Measurements from ENCODE around the gene NUDT6.
"Not testable (repeated sequence)": the region's sequence is repeated elsewhere in the genome, so short reads cannot be mapped to it uniquely, and the experiment has no call there.

Gene NUDT6

DNA sequence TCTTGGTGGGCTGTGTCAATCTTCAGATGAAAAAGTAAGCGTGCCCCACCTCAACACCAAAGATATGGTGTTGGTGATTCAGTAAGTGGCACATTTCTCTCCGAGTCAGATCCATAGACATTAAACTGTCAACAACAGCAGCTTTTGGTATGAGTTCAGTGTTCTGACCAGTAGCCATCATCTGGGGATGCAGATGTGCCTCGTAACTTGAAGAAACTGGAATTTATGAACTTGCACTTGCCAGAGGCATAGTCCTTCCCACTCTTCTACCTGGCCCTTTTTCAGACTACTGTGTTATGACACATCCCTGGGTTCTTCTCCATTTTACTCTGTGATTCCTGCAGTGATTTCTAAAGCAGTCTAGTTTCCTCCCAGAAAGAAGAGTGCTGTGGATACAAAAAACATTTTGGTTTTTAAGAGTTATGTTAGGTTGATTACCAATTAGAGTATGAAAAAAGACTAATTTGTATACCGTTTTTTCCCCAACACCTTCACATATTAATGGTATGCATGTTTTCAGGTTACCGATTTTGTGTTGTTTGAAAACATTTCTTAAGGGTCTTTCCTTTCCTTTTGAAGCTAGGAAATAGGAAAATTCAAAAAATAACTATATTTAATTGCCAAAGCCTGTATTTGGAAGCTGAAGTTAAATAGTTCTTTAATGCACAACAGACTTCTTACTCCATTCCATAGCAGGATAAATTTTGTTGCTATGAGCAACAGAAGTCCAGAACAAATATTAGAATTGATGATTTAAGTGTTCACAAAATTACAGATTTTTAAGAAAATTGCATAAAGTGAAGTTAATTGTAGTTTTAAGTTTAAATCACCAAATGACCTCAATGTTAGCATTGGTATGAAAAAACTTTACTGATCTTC lies 39.3 kb downstream of the NUDT6 start:
- Histone ChIP-seq H3K4me3 (ENCODE audit: low read length in 2 of 2) (no peak overlapping the region), H3K27me3 (ENCODE audit: control insufficient read depth in 2 of 2, insufficient read depth in 2 of 2, low read length in 2 of 2) (no peaks in the 10 kb centered on the region), H3K9ac (ENCODE audit: low read depth in 1 of 2, low read length in 2 of 2) (no peak overlapping the region), H3K4me1 (ENCODE audit: control insufficient read depth in 2 of 2, insufficient read depth in 2 of 2, low read length in 2 of 2) (no peaks in the 10 kb centered on the region), H3K27ac (ENCODE audit: low read depth in 2 of 2, low read length in 2 of 2) (no peak overlapping the region), H3K9me3 (ENCODE audit: control insufficient read depth in 2 of 2, low read length in 2 of 2) (no peaks in the 10 kb centered on the region), H3K36me3 (ENCODE audit: control insufficient read depth in 2 of 2, insufficient read depth in 2 of 2, low read length in 2 of 2) (no peaks in the 10 kb centered on the region)

DNA sequence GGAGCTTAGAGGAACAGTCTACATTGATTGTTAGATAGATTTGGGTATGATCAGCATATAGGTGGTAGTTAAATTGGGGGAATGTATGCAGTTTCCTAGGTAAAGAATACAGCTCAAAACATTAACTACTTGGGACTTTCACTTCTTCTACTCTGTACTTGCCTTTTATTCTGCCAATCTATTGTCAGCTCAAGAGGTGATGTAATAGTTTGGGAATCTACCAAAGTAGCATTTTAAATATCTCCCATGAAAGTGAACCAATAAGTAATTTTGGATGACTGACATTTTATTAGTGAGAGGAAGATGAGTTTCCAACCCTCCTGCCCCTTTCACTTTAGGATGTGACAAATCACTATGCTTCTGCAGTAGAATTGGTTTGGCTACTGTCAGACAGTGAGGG lies 43.4 kb downstream of the NUDT6 start:
- Histone ChIP-seq H3K36me3 (ENCODE audit: control insufficient read depth in 2 of 2, insufficient read depth in 2 of 2, low read length in 2 of 2) (no peaks in the 10 kb centered on the region), H3K9ac (ENCODE audit: low read depth in 1 of 2, low read length in 2 of 2) (no peak overlapping the region), H3K9me3 (ENCODE audit: control insufficient read depth in 2 of 2, low read length in 2 of 2) (no peaks in the 10 kb centered on the region), H3K4me1 (ENCODE audit: control insufficient read depth in 2 of 2, insufficient read depth in 2 of 2, low read length in 2 of 2) (no peaks in the 10 kb centered on the region), H3K4me3 (ENCODE audit: low read length in 2 of 2) (no peak overlapping the region), H3K27ac (ENCODE audit: low read depth in 2 of 2, low read length in 2 of 2) (no peak overlapping the region), H3K27me3 (ENCODE audit: control insufficient read depth in 2 of 2, insufficient read depth in 2 of 2, low read length in 2 of 2) (no peaks in the 10 kb centered on the region)

DNA sequence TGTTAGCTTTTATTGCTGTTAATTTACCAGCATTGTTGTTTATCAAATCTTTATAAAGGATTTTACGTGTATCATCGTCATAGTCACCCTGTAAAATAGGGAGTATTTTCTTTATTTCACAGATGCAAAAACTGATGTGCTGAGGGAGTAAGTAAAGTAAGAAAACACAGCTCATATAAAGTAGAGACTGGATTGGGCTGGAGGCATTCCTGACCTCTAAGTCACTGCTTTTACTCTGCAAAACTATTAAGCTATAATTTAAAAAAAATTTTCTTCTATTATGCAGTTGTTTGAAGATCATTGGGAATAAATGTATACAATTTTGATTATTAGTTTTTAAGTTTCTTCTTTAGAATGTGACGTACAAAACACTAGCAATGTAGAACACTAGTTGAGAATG lies 45.9 kb downstream of the NUDT6 start:
- H3K9ac ChIP-seq (ENCODE audit: low read depth in 1 of 2, low read length in 2 of 2) = no peak overlapping the region
- no peak overlapping the region for H3K4me3 ChIP-seq (ENCODE audit: low read length in 2 of 2)
- H3K27ac ChIP-seq (ENCODE audit: low read depth in 2 of 2, low read length in 2 of 2) = no peak overlapping the region
- H3K36me3 ChIP-seq (ENCODE audit: control insufficient read depth in 2 of 2, insufficient read depth in 2 of 2, low read length in 2 of 2) = no peaks in the 10 kb centered on the region
- no peaks in the 10 kb centered on the region for H3K9me3 ChIP-seq (ENCODE audit: control insufficient read depth in 2 of 2, low read length in 2 of 2)
- H3K27me3 ChIP-seq (ENCODE audit: control insufficient read depth in 2 of 2, insufficient read depth in 2 of 2, low read length in 2 of 2) = no peaks in the 10 kb centered on the region
- H3K4me1 ChIP-seq (ENCODE audit: control insufficient read depth in 2 of 2, insufficient read depth in 2 of 2, low read length in 2 of 2) = no peaks in the 10 kb centered on the region

DNA sequence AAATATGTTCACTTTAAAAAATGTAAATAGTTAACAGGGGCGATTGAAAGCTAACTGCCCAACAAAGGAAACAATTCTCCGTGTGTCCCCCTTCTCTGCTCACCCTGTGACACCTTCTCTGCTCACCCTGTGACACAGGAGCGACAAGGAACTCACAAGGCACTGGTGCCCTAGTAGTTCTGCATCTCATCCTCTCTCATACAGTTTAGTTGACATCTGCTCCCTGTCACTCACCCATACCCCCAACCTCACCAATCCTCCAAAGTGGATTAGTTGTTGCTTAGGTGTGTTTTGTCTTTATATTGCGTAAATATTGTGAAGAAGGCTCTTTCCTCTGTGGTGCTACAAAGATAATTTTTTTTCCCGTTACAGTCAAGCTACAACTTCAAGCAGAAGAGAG lies 46.4 kb downstream of the NUDT6 start:
- Histone ChIP-seq H3K9ac (ENCODE audit: low read depth in 1 of 2, low read length in 2 of 2) (no peak overlapping the region), H3K9me3 (ENCODE audit: control insufficient read depth in 2 of 2, low read length in 2 of 2) (no peaks in the 10 kb centered on the region), H3K4me3 (ENCODE audit: low read length in 2 of 2) (no peak overlapping the region), H3K36me3 (ENCODE audit: control insufficient read depth in 2 of 2, insufficient read depth in 2 of 2, low read length in 2 of 2) (no peaks in the 10 kb centered on the region), H3K4me1 (ENCODE audit: control insufficient read depth in 2 of 2, insufficient read depth in 2 of 2, low read length in 2 of 2) (no peaks in the 10 kb centered on the region), H3K27ac (ENCODE audit: low read depth in 2 of 2, low read length in 2 of 2) (no peak overlapping the region), H3K27me3 (ENCODE audit: control insufficient read depth in 2 of 2, insufficient read depth in 2 of 2, low read length in 2 of 2) (no peaks in the 10 kb centered on the region)

DNA sequence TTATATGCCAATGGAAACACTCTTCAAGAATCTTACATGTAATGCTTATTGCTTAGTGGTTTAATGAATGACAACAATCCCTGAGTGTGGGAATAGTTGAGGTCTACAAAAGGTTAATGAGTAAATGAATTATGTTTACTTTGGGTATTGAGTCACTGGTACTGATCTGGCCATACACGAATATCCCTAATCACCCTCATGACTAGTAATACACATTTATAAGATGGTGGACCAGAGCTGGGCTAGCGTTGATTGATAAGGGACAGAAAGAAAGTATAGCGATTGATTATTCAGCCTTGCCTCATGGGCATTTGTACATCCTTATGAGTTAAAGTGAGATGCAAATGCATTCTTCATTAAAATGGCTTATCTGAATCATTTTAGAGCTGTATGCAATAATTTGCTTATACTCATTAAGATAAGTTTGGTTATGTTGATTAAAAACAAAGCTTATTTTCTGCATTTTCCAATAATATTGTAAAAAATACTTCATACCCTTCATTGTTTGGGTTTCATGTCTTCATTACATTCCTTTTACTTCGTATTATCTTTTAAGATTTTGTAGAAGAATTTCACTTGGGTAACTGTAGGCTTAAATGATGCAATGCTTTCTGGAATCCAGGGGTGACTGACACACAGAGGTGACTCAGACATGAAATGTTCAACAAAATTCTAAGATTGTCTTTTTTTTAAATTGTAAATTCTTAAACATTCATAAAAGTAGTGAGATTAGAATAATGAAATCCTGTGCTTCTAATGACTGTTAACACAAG lies 48.4 kb downstream of the NUDT6 start:
- Histone ChIP-seq H3K27ac (ENCODE audit: low read depth in 2 of 2, low read length in 2 of 2) (no peak overlapping the region), H3K4me3 (ENCODE audit: low read length in 2 of 2) (no peak overlapping the region), H3K36me3 (ENCODE audit: control insufficient read depth in 2 of 2, insufficient read depth in 2 of 2, low read length in 2 of 2) (no peaks in the 10 kb centered on the region), H3K27me3 (ENCODE audit: control insufficient read depth in 2 of 2, insufficient read depth in 2 of 2, low read length in 2 of 2) (no peaks in the 10 kb centered on the region), H3K9ac (ENCODE audit: low read depth in 1 of 2, low read length in 2 of 2) (no peak overlapping the region), H3K4me1 (ENCODE audit: control insufficient read depth in 2 of 2, insufficient read depth in 2 of 2, low read length in 2 of 2) (no peaks in the 10 kb centered on the region), H3K9me3 (ENCODE audit: control insufficient read depth in 2 of 2, low read length in 2 of 2) (no peaks in the 10 kb centered on the region)

DNA sequence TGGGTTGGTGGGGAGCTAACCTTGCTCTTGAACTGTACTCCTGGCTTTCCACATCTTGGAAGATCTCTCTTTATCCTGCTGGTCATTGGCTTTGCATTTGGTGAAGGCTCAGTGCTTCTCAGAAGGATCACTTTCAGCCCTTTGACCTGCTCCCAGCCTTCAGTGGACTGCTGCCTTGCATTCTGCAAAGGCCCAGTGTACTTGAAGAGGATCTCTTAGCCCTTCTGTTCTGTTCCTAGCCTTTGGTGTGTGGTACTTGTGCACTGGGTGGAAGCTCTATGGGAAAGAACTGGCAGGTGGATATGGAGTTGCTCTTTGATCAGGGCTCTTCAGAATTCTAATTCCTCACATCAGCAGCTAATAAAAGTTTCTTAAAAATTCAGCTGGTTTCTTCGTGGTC lies 49.3 kb downstream of the NUDT6 start:
- no peaks in the 10 kb centered on the region for H3K27me3 ChIP-seq (ENCODE audit: control insufficient read depth in 2 of 2, insufficient read depth in 2 of 2, low read length in 2 of 2)
- H3K4me1 ChIP-seq (ENCODE audit: control insufficient read depth in 2 of 2, insufficient read depth in 2 of 2, low read length in 2 of 2) = no peaks in the 10 kb centered on the region
- no peak overlapping the region for H3K4me3 ChIP-seq (ENCODE audit: low read length in 2 of 2)
- no peaks in the 10 kb centered on the region for H3K9me3 ChIP-seq (ENCODE audit: control insufficient read depth in 2 of 2, low read length in 2 of 2)
- H3K36me3 ChIP-seq (ENCODE audit: control insufficient read depth in 2 of 2, insufficient read depth in 2 of 2, low read length in 2 of 2) = no peaks in the 10 kb centered on the region
- no peak overlapping the region for H3K27ac ChIP-seq (ENCODE audit: low read depth in 2 of 2, low read length in 2 of 2)
- no peak overlapping the region for H3K9ac ChIP-seq (ENCODE audit: low read depth in 1 of 2, low read length in 2 of 2)

DNA sequence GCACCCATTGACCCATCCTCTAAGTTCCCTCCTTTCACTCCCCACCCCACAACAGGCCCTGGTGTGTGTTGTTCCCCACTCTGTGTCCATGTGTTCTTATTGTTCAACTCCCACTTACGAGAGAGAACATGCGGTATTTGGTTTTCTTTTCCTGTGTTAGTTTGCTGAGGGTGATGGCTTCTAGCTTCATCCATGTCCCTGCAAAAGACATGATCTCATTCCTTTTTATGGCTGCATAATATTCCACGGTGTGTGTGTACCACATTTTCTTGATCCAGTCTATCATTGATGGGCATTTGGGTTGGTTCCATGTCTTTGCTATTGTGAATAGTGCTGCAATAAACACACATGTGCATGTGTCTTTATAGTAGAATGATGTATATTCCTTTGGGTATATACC lies 54.2 kb downstream of the NUDT6 start:
- not testable (repeated sequence) for H3K4me1 ChIP-seq (ENCODE audit: control insufficient read depth in 2 of 2, insufficient read depth in 2 of 2, low read length in 2 of 2); H3K36me3 ChIP-seq (ENCODE audit: control insufficient read depth in 2 of 2, insufficient read depth in 2 of 2, low read length in 2 of 2); H3K27ac ChIP-seq (ENCODE audit: low read depth in 2 of 2, low read length in 2 of 2); H3K27me3 ChIP-seq (ENCODE audit: control insufficient read depth in 2 of 2, insufficient read depth in 2 of 2, low read length in 2 of 2); H3K9me3 ChIP-seq (ENCODE audit: control insufficient read depth in 2 of 2, low read length in 2 of 2); H3K4me3 ChIP-seq (ENCODE audit: low read length in 2 of 2); H3K9ac ChIP-seq (ENCODE audit: low read depth in 1 of 2, low read length in 2 of 2)

DNA sequence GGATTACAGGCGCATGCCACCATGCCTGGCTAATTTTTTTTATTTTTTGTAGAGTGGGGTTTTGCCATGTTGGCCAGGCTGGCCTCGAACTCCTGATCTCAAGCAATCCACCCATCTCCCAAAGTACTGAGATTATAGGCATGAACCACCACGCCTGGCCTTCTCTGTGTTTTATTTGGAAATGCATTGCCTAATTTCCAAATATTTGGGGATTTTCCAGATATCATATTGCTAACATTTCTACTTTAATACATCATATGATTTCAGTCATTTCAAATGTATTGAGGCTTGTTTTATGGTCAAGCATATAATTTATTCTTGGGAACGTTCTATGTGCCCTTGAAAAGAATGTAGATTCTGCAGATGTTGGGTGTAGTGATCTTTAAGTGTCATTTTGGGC lies 57.0 kb downstream of the NUDT6 start:
- Histone ChIP-seq H3K27me3 (ENCODE audit: control insufficient read depth in 2 of 2, insufficient read depth in 2 of 2, low read length in 2 of 2) (no peaks in the 10 kb centered on the region), H3K4me1 (ENCODE audit: control insufficient read depth in 2 of 2, insufficient read depth in 2 of 2, low read length in 2 of 2) (no peaks in the 10 kb centered on the region), H3K4me3 (ENCODE audit: low read length in 2 of 2) (no peak overlapping the region), H3K36me3 (ENCODE audit: control insufficient read depth in 2 of 2, insufficient read depth in 2 of 2, low read length in 2 of 2) (no peaks in the 10 kb centered on the region), H3K9ac (ENCODE audit: low read depth in 1 of 2, low read length in 2 of 2) (no peak overlapping the region), H3K27ac (ENCODE audit: low read depth in 2 of 2, low read length in 2 of 2) (no peak overlapping the region), H3K9me3 (ENCODE audit: control insufficient read depth in 2 of 2, low read length in 2 of 2) (no peaks in the 10 kb centered on the region)

DNA sequence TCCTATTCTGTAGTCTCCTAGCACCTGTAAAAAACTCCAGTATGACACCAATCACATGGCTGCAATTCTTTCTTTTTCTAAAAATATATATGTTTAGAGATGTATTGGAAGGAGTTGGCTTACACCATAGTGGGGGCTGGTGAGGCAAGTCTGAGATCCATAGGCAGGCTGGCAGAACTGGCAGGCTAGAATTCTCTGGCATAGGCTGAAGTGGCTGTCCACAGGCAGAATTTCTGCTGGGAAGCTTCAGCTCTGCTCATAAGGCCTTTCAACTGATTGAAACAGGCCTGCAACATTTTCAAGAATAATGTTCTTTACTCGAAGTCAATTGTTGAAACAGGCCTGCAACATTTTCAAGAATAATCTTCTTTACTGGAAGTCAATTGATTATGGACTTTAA lies 58.8 kb downstream of the NUDT6 start:
- Histone ChIP-seq H3K4me3 (ENCODE audit: low read length in 2 of 2) (no peak overlapping the region), H3K27me3 (ENCODE audit: control insufficient read depth in 2 of 2, insufficient read depth in 2 of 2, low read length in 2 of 2) (no peaks in the 10 kb centered on the region), H3K36me3 (ENCODE audit: control insufficient read depth in 2 of 2, insufficient read depth in 2 of 2, low read length in 2 of 2) (no peaks in the 10 kb centered on the region), H3K27ac (ENCODE audit: low read depth in 2 of 2, low read length in 2 of 2) (no peak overlapping the region), H3K4me1 (ENCODE audit: control insufficient read depth in 2 of 2, insufficient read depth in 2 of 2, low read length in 2 of 2) (no peaks in the 10 kb centered on the region), H3K9ac (ENCODE audit: low read depth in 1 of 2, low read length in 2 of 2) (no peak overlapping the region), H3K9me3 (ENCODE audit: control insufficient read depth in 2 of 2, low read length in 2 of 2) (no peaks in the 10 kb centered on the region)

DNA sequence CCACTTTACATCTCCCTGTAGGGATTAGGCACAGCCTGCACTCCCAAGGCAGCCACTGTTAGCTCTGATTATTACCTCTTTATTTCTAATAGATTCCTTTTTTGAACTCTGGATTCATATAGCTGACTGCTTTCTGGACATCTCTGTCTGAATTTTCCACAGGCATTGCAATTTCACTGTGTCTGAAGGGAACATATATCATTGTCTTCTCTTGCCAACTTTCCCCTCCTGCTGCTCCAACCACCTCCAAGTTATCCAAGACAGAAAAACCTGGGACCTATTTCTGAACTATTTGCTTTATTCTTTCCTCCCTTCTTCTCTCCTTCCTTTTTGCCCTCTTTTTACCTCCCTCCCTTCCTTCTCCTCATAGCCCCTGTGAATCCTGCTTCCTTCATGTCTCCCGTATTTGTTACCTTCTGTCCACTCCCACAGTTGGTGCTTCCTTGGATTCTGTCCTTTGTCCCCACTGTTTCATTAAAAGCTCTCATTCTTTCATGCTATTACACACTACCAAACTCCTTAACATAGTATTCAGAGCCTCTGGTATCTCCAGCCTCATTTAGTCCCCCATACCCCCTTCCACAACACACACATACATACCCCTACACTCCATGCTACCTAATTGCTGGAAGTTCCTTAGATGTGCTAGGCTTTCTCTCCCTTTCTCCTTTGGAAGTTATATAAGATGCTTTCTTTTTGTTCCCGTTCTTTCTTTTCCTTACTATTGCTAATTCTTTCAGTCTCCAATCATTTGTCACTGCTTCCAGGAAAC lies 61.0 kb downstream of the NUDT6 start:
- Histone ChIP-seq H3K27ac (ENCODE audit: low read depth in 2 of 2, low read length in 2 of 2) (no peak overlapping the region), H3K9ac (ENCODE audit: low read depth in 1 of 2, low read length in 2 of 2) (no peak overlapping the region)

More for the DNA sequence above, 61.0 kb downstream of the NUDT6 start:
- no peaks in the 10 kb centered on the region for H3K9me3 ChIP-seq (ENCODE audit: control insufficient read depth in 2 of 2, low read length in 2 of 2)
- H3K4me1 ChIP-seq (ENCODE audit: control insufficient read depth in 2 of 2, insufficient read depth in 2 of 2, low read length in 2 of 2) = no peaks in the 10 kb centered on the region
- H3K36me3 ChIP-seq (ENCODE audit: control insufficient read depth in 2 of 2, insufficient read depth in 2 of 2, low read length in 2 of 2) = no peaks in the 10 kb centered on the region
- H3K27me3 ChIP-seq (ENCODE audit: control insufficient read depth in 2 of 2, insufficient read depth in 2 of 2, low read length in 2 of 2) = no peaks in the 10 kb centered on the region
- no peak overlapping the region for H3K4me3 ChIP-seq (ENCODE audit: low read length in 2 of 2)
